ENCODE measurements around the gene GLOD5.
"Not testable (repeated sequence)": the region's sequence is repeated elsewhere in the genome, so short reads cannot be mapped to it uniquely, and the experiment has no call there.

The GLOD5 gene

DNA sequence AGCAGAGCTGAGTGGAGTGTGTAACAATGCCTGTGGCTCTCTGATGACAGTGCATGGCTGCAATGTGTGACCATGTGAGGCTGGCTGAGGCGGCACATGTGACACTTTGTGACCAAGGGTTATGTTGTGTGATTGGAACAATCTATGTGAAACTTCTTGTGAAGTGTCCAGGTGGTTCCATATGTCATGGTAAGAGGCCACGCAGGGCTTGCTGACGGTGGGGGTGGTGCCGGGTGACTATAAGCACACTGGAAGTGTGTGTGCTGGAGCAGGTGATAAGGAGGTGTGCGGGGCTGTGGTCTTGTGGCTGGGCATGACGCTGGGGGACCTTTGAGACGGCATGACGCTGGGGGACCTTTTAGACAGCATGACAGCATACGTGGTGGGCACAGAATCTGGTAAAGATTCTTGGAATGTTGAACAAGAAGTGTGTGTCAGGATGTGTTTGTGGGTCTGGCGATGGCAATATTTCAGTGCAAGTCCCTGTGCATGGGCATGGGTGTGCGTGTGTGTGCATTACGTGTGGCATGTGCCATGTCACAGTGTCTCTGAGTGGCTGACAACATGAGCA, 32.9 kb downstream of the GLOD5 start:
- DNase-seq (ENCODE audit: low read depth): no peak

DNA sequence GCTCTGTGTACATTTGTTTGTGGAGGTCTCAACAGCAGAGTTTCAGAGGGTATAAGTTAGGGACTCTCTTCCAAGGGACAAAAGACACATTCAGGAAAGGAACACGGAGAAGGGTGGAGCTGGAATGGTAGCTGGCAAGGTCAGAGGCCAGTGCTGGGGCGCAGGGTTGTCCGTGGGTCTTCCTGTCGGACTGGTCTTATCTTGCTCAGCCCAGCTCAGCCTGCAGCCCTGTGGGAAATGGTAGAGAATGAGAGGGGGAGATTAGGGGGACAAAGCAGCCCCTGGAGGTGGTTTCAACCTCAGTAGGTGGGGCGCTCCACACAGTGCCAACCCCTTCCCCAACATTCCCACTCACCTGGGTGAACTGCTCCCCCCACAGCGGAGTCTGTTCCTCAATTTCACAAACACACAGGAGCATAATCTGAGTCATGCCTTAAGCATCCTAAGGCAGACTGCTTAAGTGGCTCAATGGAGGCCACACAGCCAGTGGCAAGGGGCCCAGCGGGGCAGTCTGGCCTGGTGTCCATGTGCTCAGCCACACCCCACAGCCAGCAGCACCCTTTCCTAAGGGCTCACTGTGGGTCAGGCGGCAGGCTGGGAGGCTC, 33.5 kb downstream of the GLOD5 start:
- no peak for DNase-seq (ENCODE audit: low read depth)

DNA sequence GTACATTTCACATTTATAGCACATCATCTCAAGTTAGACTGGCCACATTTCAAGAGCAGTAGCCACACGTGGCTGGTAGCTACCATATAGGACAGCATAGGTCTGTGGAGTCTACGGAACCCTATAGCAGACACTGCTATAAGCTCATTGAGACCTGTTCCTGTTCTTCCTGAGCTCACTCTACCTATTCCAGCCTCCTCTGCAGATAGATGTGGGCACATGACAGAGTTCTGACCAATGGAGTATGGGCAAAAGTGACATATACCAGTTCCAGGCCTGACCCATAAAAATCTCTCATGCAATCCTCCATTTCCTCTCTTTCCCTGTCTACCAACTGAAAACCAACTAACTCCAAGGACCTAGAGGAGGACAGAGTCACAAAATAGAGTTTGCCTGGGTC, 36.8 kb downstream of the GLOD5 start:
- no peak for DNase-seq (ENCODE audit: low read depth)

DNA sequence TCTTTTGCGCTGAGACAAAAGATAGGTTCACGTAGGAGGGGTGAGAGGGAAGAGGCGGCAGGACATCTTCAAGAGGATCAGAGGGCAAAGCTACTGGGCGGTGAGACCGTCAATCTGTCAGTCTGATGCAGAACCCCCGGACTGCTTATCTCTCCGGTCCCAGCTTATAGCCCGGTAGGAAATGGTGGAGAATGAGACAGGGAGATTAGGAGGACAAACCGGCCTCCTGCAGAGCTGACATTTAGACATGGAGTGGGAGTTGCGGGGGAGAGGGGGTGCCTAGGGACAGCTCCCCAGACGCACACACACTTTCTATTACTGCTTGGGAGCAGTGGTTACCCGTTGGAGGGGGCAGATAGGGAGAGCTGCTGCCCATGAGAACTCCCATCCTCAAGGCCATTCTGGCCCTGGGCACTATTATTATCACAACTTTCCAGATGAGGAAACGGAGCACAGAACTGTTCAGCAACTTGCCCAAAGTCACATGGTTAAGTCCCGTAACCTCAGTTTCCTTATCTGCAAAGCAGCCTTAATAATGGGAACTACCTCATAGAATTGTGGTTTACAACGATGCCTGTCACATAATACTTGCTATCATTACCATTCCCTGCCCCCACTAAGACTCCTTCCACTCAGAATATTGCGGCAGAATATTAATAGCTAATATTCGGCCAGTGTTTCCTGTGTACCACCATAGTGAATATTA, 39.2 kb downstream of the GLOD5 start:
- DNase-seq (ENCODE audit: low read depth): no peak

DNA sequence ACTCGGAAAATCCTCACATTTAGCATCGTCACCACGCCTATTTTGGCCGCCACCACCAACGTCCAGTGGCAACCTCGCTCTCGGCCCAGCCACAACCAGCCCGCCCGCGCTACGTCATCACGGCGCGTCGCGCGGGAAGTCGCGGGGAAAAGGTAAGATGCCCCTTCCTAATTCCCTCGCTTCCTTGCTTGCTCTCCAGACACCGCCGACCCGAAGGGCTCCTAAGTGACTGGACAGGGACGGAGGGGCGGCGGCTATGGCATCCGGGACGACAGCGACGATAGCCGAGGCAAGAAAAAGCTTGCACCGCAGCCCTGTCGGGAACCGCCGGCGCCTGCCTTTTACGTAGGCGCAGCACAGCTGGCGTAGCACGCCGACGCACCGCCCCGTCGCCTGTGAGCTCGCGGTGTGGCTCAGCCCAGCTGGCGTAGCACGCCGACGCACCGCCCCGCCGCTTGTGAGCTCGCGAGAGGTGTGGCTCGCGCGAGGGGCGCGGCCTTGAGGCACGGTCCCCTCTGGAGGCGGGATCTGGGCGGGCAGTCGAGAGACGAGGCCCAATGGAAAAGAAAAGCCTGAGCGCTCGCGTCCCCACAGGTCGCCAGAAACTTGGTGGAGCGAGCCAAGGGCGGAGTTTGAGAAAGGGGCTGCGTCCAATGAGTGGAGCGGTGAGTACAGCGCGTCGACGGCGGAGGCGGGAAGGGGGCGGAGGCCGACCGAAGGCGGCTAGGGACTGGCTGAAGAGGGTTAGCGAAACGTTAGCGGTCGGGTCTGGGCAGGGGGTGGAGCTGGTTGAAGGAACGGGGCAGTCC, 39.9 kb downstream of the GLOD5 start, which contains the start of gene HDAC6:
Gene HDAC6, plus strand, starts transcription at position 788 of the 809 bp plus-strand sequence. CDS start 626 bp downstream, outside the sequence.
- DNase-seq (ENCODE audit: low read depth): peak; percentile 92

DNA sequence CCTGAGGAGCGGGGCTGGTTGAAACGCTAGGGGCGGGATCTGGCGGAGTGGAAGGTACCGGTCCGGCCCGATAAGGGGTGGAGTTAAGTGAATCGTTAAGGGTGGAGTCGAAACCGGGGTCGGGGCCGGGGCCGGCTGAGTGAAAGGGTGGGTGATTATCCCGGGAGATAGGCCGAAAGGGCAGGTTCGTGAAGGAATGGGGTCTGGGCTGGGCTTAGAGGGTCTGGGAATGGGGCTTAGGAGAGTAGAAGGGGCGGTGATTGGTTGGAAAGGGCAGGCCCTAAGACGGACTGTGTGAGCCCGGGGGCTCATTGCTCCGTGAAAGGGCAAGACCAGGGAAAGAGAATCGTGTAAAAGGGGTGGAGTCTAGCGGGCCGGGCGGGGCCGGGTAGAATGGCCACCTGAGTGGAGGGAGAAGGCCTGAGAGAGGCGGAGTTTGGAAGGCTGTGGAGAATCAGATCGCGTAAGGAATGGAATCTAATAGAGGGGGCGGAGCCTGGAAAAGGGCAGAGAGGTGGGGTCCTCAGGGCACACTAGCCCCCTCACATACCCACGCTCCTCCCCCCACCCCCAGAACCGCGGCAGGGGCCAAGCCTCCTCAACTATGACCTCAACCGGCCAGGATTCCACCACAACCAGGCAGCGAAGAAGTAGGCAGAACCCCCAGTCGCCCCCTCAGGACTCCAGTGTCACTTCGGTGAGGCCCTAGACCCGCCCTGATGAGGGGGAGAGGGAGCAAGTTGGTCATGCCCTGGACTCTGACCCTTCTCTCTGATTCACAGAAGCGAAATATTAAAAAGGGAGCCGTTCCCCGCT, 40.8 kb downstream of the GLOD5 start:
- peak; percentile 68 for DNase-seq (ENCODE audit: low read depth)

DNA sequence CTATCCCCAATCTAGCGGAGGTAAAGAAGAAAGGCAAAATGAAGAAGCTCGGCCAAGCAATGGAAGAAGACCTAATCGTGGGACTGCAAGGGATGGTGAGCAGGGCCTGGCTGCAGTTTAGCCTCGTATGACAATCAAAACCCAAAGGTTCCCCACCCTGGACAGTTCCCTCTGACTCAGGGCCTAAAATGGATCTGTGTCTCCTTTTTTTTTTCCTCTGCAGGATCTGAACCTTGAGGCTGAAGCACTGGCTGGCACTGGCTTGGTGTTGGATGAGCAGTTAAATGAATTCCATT, 41.3 kb downstream of the GLOD5 start:
- no peak for DNase-seq (ENCODE audit: low read depth)

DNA sequence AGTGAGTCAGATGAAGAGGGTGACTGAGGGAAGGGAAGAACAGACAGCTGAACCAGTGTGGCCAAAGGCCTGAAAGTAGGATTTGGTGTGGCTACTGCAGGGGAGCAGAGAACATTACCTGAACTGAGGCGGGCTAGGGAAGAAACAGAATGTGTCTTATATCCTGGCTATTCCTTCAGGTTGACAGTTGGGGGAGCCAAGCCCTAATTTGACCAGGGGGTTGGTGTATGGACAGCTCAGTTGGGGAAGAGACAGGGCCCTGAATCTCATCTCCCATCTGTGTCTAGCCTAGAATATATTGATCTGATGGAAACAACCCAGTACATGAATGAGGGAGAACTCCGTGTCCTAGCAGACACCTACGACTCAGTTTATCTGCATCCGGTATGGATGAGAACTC, 44.5 kb downstream of the GLOD5 start:
- no peak for DNase-seq (ENCODE audit: low read depth)

DNA sequence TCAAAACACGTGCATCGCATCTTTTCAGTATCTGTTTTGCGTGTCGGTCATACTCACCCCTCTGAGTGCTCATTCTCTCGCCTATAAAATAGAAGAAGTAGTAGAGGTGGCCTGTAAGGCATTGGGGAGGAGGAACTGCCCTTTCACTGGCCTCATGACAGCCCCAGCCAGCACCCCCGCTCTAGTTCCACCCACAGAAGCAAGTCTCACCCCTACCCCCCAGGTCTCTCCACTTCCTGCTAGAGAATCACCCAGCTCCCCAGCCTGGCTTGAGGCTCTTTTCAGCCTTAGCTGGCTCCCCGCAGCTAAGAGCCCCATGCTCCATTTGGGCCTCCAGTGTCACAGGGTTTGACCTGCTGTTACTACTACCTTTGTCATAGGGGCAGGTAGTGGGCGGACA, 52.1 kb downstream of the GLOD5 start:
- no peak for DNase-seq (ENCODE audit: low read depth)

DNA sequence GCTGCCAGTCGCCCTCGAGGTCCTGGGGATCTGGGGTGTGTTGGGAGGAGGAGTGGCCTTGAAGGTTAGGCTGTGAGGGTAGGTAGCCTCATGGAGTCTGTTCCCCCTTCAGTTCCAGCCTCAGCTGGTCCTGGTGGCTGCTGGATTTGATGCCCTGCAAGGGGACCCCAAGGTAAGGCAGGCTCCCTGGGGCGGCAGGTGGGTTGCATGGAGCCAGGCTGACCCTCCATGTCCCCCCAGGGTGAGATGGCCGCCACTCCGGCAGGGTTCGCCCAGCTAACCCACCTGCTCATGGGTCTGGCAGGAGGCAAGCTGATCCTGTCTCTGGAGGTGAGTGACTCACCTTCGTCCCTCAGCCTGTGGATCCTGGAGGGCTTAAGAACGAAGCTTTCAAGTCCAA, 53.2 kb downstream of the GLOD5 start:
- no peak for DNase-seq (ENCODE audit: low read depth)

DNA sequence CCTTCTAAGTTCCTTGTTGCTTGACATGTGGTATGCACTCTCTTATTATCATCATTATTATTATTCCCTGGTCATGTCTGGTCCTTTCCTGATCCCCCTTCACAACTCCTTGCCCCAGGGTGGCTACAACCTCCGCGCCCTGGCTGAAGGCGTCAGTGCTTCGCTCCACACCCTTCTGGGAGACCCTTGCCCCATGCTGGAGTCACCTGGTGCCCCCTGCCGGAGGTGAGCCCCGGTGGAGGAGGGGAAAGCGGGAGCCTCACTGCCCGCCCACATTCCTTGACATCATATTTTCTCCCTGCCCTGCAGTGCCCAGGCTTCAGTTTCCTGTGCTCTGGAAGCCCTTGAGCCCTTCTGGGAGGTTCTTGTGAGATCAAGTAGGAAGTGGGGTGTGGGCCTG, 53.7 kb downstream of the GLOD5 start:
- no peak for DNase-seq (ENCODE audit: low read depth)

DNA sequence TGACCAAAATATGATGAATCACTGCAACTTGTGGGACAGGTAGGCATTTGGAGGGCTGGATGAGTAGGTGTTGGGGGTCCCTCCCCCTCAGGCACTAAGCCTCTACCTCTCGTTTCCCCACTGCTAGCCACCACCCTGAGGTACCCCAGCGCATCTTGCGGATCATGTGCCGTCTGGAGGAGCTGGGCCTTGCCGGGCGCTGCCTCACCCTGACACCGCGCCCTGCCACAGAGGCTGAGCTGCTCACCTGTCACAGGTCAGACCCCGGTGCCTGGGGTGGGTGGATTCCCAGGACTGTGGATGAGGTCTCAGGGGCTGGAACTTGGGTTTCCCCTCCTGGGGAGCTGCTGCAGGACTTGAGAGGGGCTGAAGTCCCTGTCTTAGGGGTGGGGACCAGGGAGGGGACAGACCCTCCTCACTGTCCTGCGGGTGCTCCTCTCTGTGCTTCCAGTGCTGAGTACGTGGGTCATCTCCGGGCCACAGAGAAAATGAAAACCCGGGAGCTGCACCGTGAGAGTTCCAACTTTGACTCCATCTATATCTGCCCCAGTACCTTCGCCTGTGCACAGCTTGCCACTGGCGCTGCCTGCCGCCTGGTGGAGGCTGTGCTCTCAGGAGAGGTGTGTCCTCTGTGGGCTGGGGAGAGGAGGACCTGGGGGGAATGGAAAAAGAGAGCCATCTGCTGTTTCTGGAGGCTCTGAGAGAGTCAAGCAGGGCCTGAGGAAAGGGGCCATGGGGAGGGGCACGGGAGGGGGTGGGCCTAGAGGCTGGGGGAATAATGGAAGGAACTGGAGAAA, 54.7 kb downstream of the GLOD5 start:
- no peak for DNase-seq (ENCODE audit: low read depth)

DNA sequence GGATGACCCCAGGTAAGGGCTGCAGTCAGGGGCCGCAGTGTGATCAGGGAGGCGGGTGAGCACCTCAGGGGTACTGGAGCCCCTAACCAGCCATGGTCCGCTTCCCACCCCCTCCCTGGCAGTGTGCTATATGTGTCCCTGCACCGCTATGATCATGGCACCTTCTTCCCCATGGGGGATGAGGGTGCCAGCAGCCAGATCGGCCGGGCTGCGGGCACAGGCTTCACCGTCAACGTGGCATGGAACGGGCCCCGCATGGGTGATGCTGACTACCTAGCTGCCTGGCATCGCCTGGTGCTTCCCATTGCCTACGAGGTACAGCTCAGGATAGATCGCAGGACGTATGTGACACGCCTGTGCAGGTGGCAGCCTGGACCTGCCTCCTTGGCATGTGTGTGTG, 56.6 kb downstream of the GLOD5 start:
- DNase-seq (ENCODE audit: low read depth): no peak

DNA sequence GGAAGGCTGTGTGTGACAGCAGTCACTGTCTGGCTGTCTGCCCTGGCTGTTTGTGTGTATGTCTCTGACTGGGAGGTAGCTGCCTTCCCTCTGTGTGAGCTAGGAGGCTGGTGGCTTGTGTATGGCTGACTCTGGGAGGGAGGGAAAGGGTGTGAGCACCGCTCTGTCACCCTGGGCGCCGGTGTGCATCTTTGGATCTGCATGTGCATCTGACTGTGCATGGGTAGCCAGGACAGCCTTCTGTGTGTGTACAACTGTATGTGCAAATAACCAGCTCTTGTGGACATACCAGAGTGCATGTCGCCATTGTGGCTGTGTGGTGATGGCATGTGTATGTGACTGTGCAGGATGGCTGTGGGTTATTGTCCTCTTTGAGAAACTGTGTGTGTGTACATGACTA, 57.3 kb downstream of the GLOD5 start:
- no peak for DNase-seq (ENCODE audit: low read depth)

DNA sequence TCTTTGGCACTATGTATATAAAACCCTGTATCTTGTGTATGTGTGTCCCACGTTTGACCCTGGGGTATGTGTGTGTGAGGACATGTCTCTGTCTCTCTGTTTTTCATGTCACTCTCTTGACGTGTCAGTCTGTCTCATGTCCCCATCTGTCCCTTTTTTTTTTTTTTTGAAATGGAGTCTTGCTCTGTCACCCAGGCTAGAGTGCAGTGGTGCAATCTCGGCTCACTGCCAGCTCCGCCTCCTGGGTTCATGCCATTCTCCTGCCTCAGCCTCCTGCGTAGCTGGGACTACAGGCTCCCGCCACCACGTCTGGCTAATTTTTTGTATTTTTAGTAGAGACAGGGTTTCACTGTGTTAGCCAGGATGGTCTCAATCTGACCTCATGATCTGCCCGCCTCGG, 57.8 kb downstream of the GLOD5 start:
- not testable (repeated sequence) for DNase-seq (ENCODE audit: low read depth)

DNA sequence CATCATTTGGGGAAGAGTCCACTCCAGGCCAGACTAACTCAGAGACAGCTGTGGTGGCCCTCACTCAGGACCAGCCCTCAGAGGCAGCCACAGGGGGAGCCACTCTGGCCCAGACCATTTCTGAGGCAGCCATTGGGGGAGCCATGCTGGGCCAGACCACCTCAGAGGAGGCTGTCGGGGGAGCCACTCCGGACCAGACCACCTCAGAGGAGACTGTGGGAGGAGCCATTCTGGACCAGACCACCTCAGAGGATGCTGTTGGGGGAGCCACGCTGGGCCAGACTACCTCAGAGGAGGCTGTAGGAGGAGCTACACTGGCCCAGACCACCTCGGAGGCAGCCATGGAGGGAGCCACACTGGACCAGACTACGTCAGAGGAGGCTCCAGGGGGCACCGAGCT, 61.5 kb downstream of the GLOD5 start:
- no peak for DNase-seq (ENCODE audit: low read depth)
